WI38 (cell line): ENCODE measurements around the gene ZNF592.

ENCODE experiments used
- H3K4me3 ChIP-seq: 2 replicates; pipeline ENCODE4 v1.5.1; 2011; ENCODE audit warnings: low read depth, mild to moderate bottlenecking, control low read depth, low read length
- CTCF ChIP-seq: IDR thresholded peaks from 2 replicates; pipeline ENCODE4 v1.5.1; 2012; ENCODE audit warnings: low read depth, mild to moderate bottlenecking, control low read depth, low read length

Gene ZNF592

GRCh38 chr15:84799511-84800187, 51.3 kb downstream of the ZNF592 start:
- H3K4me3 ChIP-seq = no peak overlapping the region
- TF ChIP-seq CTCF = no peak

GRCh38 chr15:84800365-84800806, 52.0 kb downstream of the ZNF592 start:
- no peak for TF ChIP-seq CTCF

DNA sequence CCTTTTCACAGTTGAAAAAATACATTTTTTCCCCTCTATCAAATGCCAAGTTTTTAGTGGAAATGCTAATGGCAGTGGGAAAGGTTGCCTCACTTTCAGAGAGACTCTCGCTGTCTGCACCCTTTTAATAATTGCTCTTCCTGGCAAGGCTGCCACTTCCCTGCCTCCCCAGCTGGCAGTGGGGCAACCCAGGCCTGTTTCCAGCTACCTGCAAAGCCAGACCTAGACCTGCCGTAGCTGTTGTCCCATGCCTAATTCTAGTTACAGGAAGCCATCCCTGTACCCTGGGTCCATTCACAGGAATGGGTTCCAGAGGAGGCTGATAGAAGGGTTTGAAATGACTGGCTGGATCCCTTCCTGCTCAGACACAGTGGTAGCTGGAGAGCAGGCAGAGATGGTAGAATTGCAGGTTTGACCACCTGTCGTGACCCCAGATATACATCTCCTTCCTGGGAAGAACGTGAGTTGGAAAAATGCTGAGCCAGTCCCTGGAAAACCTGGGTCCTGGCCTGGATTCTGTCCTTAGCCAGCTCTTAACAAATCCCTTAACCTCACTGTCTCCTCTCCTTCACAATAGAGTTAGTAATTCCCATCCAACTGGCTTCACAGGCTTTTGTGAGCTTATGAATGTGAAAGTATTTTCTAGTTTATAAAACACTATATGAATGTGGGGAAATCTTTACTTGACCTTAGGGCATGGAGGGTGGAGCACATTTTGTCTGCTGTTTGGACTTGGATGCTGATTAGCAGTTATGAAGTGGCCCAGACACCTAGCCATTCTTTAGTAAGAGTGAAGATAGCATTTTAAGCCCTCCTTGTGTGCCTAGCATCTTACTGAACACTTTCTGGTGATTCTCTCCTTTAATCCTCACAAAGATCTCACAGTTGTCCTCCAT, 55.9 kb downstream of the ZNF592 start:
- TF ChIP-seq CTCF = no peak
- H3K4me3 ChIP-seq = no peak overlapping the region

More at GRCh38 chr15:84800365-84800806, 52.0 kb downstream of the ZNF592 start:
- no peak overlapping the region for H3K4me3 ChIP-seq

DNA sequence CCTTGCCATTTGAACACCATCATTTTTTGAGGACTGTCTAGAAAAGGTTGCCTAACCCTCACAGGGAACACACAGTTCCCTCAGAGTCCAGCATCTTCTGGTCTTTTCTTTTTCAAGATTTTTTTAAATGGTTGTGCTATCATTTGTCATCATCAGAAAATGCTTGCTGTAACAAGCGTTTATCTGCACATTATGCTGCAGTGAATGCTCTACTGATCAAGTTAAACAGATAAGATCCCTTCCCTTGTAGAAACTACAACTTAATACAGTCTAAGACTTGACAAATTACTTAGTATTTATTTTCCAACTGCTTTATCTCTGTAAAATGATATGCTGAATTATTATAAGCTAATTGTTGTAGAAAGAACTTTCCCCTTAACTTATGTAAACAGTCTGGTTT, 56.8 kb downstream of the ZNF592 start:
- H3K4me3 ChIP-seq = no peak overlapping the region
- no peak for TF ChIP-seq CTCF

DNA sequence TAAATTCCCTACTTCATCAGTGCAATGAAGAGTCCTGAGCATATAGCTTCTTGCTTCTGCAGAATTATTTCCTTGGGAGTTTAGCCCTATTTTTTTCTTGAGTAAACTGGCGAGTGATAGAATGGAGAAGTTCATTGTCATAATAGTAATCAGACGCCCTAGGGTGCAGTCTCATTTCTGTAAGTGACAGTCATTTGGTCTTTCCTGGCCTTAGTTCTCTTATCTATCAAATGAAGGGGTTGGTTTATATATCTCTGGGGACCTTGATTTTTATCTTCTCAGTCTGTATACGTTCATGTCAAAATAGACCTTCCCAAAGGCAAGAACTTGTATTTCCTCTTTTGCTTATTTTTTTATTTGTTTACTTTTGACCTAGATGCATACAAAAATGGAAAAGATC, 58.8 kb downstream of the ZNF592 start:
- no peak for TF ChIP-seq CTCF
- no peak overlapping the region for H3K4me3 ChIP-seq

DNA sequence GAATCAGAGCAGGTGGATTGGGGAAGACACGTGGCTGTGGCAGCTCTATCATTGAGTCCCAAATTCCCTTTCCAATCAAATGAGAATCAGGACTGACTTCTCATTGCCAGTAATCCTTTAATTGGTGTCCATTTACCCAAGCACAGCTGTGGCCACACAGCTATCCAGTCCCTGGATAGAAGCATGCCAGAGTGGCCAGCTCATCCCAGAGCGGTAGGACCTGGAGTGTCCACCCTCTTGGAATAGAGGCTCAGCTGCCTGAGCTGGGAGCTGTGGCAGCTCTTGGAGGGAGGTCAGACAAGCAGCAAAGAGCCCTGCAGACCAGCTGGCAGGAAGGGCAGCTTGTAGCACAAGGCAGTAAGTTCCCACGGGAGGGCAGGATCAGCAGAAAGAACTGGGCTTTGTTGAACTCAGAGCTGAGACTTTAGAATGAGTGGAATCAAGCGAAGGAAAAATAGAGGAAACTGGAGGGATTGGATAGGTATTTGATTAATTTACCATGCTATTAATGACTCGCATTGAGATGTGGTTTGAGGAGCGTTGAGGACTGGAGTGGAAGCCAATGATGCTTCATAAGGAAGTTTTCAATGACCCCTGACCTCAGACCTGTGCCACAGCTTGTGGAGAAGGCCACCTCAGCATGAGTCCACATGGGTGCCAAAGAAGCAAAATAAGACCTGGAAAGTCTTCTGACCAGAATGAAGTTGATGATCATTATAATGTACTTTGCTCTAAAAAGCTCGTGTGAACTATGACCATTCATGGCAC, 61.9 kb downstream of the ZNF592 start:
- H3K4me3 ChIP-seq = no peak overlapping the region
- TF ChIP-seq CTCF = no peak
